Measurements from ENCODE around the gene COTL1. TPM values are rescaled to one million over a fixed set of nuclear protein-coding genes. Genes with fewer than 3 reads are reported as not detected.

Gene COTL1
- polyA plus RNA-seq, 2 of the 4 experiments (the other 2 are of a cell fraction), result 89.7 to 372 TPM

- TF ChIP-seq PBX3 (IDR thresholded peaks at IDR 0.05), result no peak
- TF ChIP-seq RFX5 (IDR thresholded peaks at IDR 0.05), result no peak
- TF ChIP-seq POLR2AphosphoS2 (conservative IDR thresholded peaks at IDR 0.05; ENCODE audit: low read length), result no peak
- no peak for TF ChIP-seq HES2 (IDR thresholded peaks at IDR 0.05)
- no peak for TF ChIP-seq GATA3 (IDR thresholded peaks at IDR 0.05; ENCODE audit: borderline replicate concordance)
- TF ChIP-seq ELK1 (IDR thresholded peaks at IDR 0.05; ENCODE audit: low read depth, low read length), result no peak
- no peak for TF ChIP-seq EP300 (IDR thresholded peaks at IDR 0.05)
Observed at GRCh38 chr16:84569382-84569987, 48.4 kb downstream of the COTL1 start (continued).

- DNase-seq (ENCODE audit: low read depth in 1 of 2, low spot score in 1 of 2) (no peak), FAIRE-seq (no peak), ATAC-seq (no peak)
- Histone ChIP-seq H3K4me3 (no peak overlapping the region), H3K4me1 (no peaks in the 10 kb centered on the region), H3K4me2 (no peak overlapping the region), H3K9me3 (peaks cover 13% of the 10 kb centered on the region), H3K27ac (no peak overlapping the region)
- ChIA-PET CTCF (interaction anchor here (0.8 kb wide), 1 partner anchor 54 kb away, joined by 3 read pairs; no protein-coding TSS in a partner anchor), POLR2A (no interaction called here)
- TF ChIP-seq HDAC2 (IDR thresholded peaks at IDR 0.05) (no peak), CBX8 (IDR thresholded peaks at IDR 0.05) (no peak), USF2 (IDR thresholded peaks at IDR 0.05) (no peak), RFX5 (IDR thresholded peaks at IDR 0.05) (no peak), HOXB5 (CRISPR knock-in tag; IDR thresholded peaks at IDR 0.05) (no peak), FOSL2 (IDR thresholded peaks at IDR 0.05) (no peak), FOSL2 (CRISPR knock-in tag; IDR thresholded peaks at IDR 0.05) (no peak), NR3C1 (IDR thresholded peaks at IDR 0.05) (no peak), ELK1 (IDR thresholded peaks at IDR 0.05; ENCODE audit: low read depth, low read length) (no peak), RNF2 (IDR thresholded peaks at IDR 0.05; ENCODE audit: borderline replicate concordance, low read depth) (no peak), RARB (CRISPR knock-in tag; IDR thresholded peaks at IDR 0.05) (no peak)
- WGBS (ENCODE audit: missing lambda C conversion rate), result 90% methylated on average over 9 of the region's 9 CpGs
Observed at GRCh38 chr16:84568066-84568465, 49.8 kb downstream of the COTL1 start.

GRCh38 chr16:84567286-84567962, 50.5 kb downstream of the COTL1 start:
- ATAC-seq, result peak; percentile 41 to 44; a peak in 3 of 6 replicates
- Histone ChIP-seq H3K4me2 (no peak overlapping the region), H3K4me1 (no peaks in the 10 kb centered on the region), H3K9me3 (peaks cover 13% of the 10 kb centered on the region), H3K4me3 (no peak overlapping the region), H3K27ac (no peak overlapping the region)
- WGBS (ENCODE audit: missing lambda C conversion rate), result 84% methylated on average over 15 of the region's 16 CpGs
- no peak for FAIRE-seq
- peak in 1 of 2 experiments; percentile 19 for DNase-seq (ENCODE audit: low read depth in 1 of 2, low spot score in 1 of 2)
- POLR2A ChIA-PET, result no interaction called here
- CTCF ChIA-PET, result interaction anchor here (0.8 to 1.5 kb wide), 4 partner anchors 9 to 57 kb away, joined by 3 to 4 read pairs (median 3); no protein-coding TSS in a partner anchor
- TF ChIP-seq BHLHE40 (IDR thresholded peaks at IDR 0.05; ENCODE audit: low read depth, low read length) (no peak), NPAS2 (CRISPR knock-in tag; IDR thresholded peaks at IDR 0.05; ENCODE audit: borderline replicate concordance) (no peak), KDM1A (IDR thresholded peaks at IDR 0.05; ENCODE audit: low read depth) (no peak), GATA3 (IDR thresholded peaks at IDR 0.05; ENCODE audit: borderline replicate concordance) (no peak), KDM5A (IDR thresholded peaks at IDR 0.05) (no peak), JUN (IDR thresholded peaks at IDR 0.05) (no peak), RCOR1 (IDR thresholded peaks at IDR 0.05; ENCODE audit: low read depth, low read length) (no peak), E2F6 (IDR thresholded peaks at IDR 0.05; ENCODE audit: borderline replicate concordance, low read depth) (no peak), MAX (IDR thresholded peaks at IDR 0.05) (no peak), JUNB (IDR thresholded peaks at IDR 0.05) (no peak), POLR2AphosphoS2 (conservative IDR thresholded peaks at IDR 0.05; ENCODE audit: low read length) (no peak), HMGXB4 (CRISPR knock-in tag; IDR thresholded peaks at IDR 0.05; ENCODE audit: borderline replicate concordance) (no peak), RNF2 (IDR thresholded peaks at IDR 0.05; ENCODE audit: borderline replicate concordance, low read depth) (no peak), CHD4 (IDR thresholded peaks at IDR 0.05; ENCODE audit: borderline replicate concordance) (no peak), CEBPB (IDR thresholded peaks at IDR 0.05) (no peak)

Data from A549 (cell line).